ENCODE measurements around the gene TNFAIP8L1.

TNFAIP8L1 gene

DNA sequence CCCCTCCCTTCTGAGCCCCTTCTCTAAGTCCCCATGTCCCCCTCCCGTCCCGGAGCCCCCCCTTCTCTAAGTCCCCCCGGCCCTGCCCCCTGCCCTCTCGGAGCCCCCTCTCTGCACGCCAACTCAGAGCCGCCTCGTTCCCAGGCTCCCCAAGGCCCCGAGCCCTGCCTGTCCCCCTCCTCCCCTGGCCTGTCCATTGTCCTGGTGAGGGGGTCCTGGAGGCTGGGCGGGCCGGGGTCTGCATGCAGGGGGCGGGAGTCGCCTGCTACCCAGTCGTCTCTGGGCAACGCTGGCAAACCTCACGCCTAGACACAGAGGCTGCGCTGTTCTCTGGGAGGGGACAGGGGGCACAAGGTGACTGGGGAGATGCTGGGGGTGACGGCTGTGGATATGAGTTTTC, 40.6 kb upstream of the TNFAIP8L1 start:
- H3K9ac ChIP-seq (ENCODE audit: low read length), result no peak overlapping the region
- H2AFZ ChIP-seq (ENCODE audit: low read depth, low read length), result peak overlapping the region; percentile 61
- no peak overlapping the region for H2AK5ac ChIP-seq (ENCODE audit: low read length, severe bottlenecking)
- no peak overlapping the region for H3K4me2 ChIP-seq (ENCODE audit: low read length, poor library complexity, severe bottlenecking)
- H4K8ac ChIP-seq (ENCODE audit: low read length), result no peak overlapping the region
- H2BK12ac ChIP-seq (ENCODE audit: low read length in 2 of 2), result no peak overlapping the region
- 26% methylated on average over 13 of the region's 17 CpGs for WGBS
- H3K79me1 ChIP-seq (replicated peaks; ENCODE audit: low read length, poor library complexity, severe bottlenecking), result no peaks in the 10 kb centered on the region
- peaks cover 9% of the 10 kb centered on the region for H3K4me1 ChIP-seq (ENCODE audit: control insufficient read depth, insufficient read depth, low read depth, low read length)
- peak overlapping the region in 1 of 2 experiments; percentile 34 for H3K18ac ChIP-seq (ENCODE audit: low read depth in 1 of 2, low read length in 2 of 2)
- no peak overlapping the region for H3K27ac ChIP-seq (ENCODE audit: low read length, poor library complexity, severe bottlenecking)
- H2BK5ac ChIP-seq (ENCODE audit: low read depth, low read length, poor library complexity, severe bottlenecking), result no peak overlapping the region
- no peak overlapping the region for H3K23ac ChIP-seq (ENCODE audit: low read length in 2 of 2)
- DNase-seq, result no peak
- no peak overlapping the region for H3K4ac ChIP-seq (ENCODE audit: low read depth in 1 of 2, low read length in 2 of 2)
- no peaks in the 10 kb centered on the region for H3K36me3 ChIP-seq (ENCODE audit: control insufficient read depth in 1 of 2, insufficient read depth in 2 of 2, low read depth in 1 of 2, low read length in 2 of 2)
- no peak overlapping the region for H3K14ac ChIP-seq (ENCODE audit: low read length in 2 of 2)
- H4K91ac ChIP-seq (ENCODE audit: low read length), result no peak overlapping the region
- no peak overlapping the region for H2BK15ac ChIP-seq (ENCODE audit: low read depth, poor library complexity, severe bottlenecking)
- peaks cover 28 to 78% of the 10 kb centered on the region in 2 experiments for H3K27me3 ChIP-seq (ENCODE audit: control insufficient read depth in 1 of 2, insufficient read depth in 1 of 2, low read length in 2 of 2)
- no peaks in the 10 kb centered on the region for H3K9me3 ChIP-seq (ENCODE audit: control insufficient read depth, low read length)
- no peak overlapping the region for H2BK120ac ChIP-seq (ENCODE audit: low read depth, low read length)
- no peak overlapping the region for H3K4me3 ChIP-seq (ENCODE audit: insufficient read depth in 1 of 2, low read depth in 1 of 2, low read length in 2 of 2)

DNA sequence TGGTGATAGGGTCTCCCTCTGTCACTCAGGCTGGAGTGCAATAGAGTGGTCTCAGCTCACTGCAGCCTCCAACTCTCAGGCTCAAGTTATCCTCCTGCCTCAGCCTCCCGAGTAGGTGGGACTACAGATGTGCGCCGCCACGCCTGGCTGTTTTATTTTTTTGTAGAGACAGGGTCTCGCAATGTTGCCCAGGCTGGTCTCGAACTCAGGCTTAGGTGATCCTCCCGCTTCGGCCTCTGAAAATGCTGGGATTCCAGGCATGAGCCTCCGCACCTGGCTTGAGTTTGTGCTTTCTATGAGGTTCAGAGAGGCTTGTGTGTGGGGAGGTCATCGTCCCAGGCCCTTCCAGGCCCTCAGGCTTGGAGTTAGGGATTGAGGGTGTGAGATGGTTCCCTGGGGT, 39.2 kb upstream of the TNFAIP8L1 start:
- no peak overlapping the region for H2AK5ac ChIP-seq (ENCODE audit: low read length, severe bottlenecking)
- H2BK120ac ChIP-seq (ENCODE audit: low read depth, low read length), result no peak overlapping the region
- H2BK5ac ChIP-seq (ENCODE audit: low read depth, low read length, poor library complexity, severe bottlenecking), result no peak overlapping the region
- H3K4me1 ChIP-seq (ENCODE audit: control insufficient read depth, insufficient read depth, low read depth, low read length), result peaks cover 9% of the 10 kb centered on the region
- no peaks in the 10 kb centered on the region for H3K9me3 ChIP-seq (ENCODE audit: control insufficient read depth, low read length)
- no peak overlapping the region for H4K8ac ChIP-seq (ENCODE audit: low read length)
- DNase-seq, result no peak
- H3K18ac ChIP-seq (ENCODE audit: low read depth in 1 of 2, low read length in 2 of 2), result no peak overlapping the region
- H3K4me2 ChIP-seq (ENCODE audit: low read length, poor library complexity, severe bottlenecking), result no peak overlapping the region
- no peak overlapping the region for H3K4me3 ChIP-seq (ENCODE audit: insufficient read depth in 1 of 2, low read depth in 1 of 2, low read length in 2 of 2)
- H4K91ac ChIP-seq (ENCODE audit: low read length), result no peak overlapping the region
- no peak overlapping the region for H3K14ac ChIP-seq (ENCODE audit: low read length in 2 of 2)
- no peak overlapping the region for H3K27ac ChIP-seq (ENCODE audit: low read length, poor library complexity, severe bottlenecking)
- H3K36me3 ChIP-seq (ENCODE audit: control insufficient read depth in 1 of 2, insufficient read depth in 2 of 2, low read depth in 1 of 2, low read length in 2 of 2), result no peaks in the 10 kb centered on the region
- H3K9ac ChIP-seq (ENCODE audit: low read length), result no peak overlapping the region
- no peak overlapping the region for H2BK15ac ChIP-seq (ENCODE audit: low read depth, poor library complexity, severe bottlenecking)
- WGBS, result 83% methylated on average over 10 of the region's 10 CpGs
- no peak overlapping the region for H3K4ac ChIP-seq (ENCODE audit: low read depth in 1 of 2, low read length in 2 of 2)
- peaks cover 32 to 78% of the 10 kb centered on the region in 2 experiments for H3K27me3 ChIP-seq (ENCODE audit: control insufficient read depth in 1 of 2, insufficient read depth in 1 of 2, low read length in 2 of 2)
- no peak overlapping the region for H2BK12ac ChIP-seq (ENCODE audit: low read length in 2 of 2)
- H2AFZ ChIP-seq (ENCODE audit: low read depth, low read length), result no peak overlapping the region
- H3K23ac ChIP-seq (ENCODE audit: low read length in 2 of 2), result peak overlapping the region in 1 of 2 experiments; percentile 59
- no peaks in the 10 kb centered on the region for H3K79me1 ChIP-seq (replicated peaks; ENCODE audit: low read length, poor library complexity, severe bottlenecking)

GRCh38 chr19:4600893-4601292, 38.4 kb upstream of the TNFAIP8L1 start:
- Histone ChIP-seq H3K18ac (ENCODE audit: low read depth in 1 of 2, low read length in 2 of 2) (no peak overlapping the region), H2AFZ (ENCODE audit: low read depth, low read length) (no peak overlapping the region), H2BK5ac (ENCODE audit: low read depth, low read length, poor library complexity, severe bottlenecking) (no peak overlapping the region), H4K8ac (ENCODE audit: low read length) (no peak overlapping the region), H3K79me1 (replicated peaks; ENCODE audit: low read length, poor library complexity, severe bottlenecking) (no peaks in the 10 kb centered on the region), H3K4me3 (ENCODE audit: insufficient read depth in 1 of 2, low read depth in 1 of 2, low read length in 2 of 2) (no peak overlapping the region), H3K14ac (ENCODE audit: low read length in 2 of 2) (no peak overlapping the region), H2BK120ac (ENCODE audit: low read depth, low read length) (no peak overlapping the region), H3K4me1 (ENCODE audit: control insufficient read depth, insufficient read depth, low read depth, low read length) (peaks cover 9% of the 10 kb centered on the region), H3K4me2 (ENCODE audit: low read length, poor library complexity, severe bottlenecking) (no peak overlapping the region), H3K9ac (ENCODE audit: low read length) (no peak overlapping the region), H3K27me3 (ENCODE audit: control insufficient read depth in 1 of 2, insufficient read depth in 1 of 2, low read length in 2 of 2) (peaks cover 32 to 76% of the 10 kb centered on the region in 2 experiments), H4K91ac (ENCODE audit: low read length) (no peak overlapping the region), H3K27ac (ENCODE audit: low read length, poor library complexity, severe bottlenecking) (no peak overlapping the region), H2BK12ac (ENCODE audit: low read length in 2 of 2) (no peak overlapping the region), H3K4ac (ENCODE audit: low read depth in 1 of 2, low read length in 2 of 2) (no peak overlapping the region), H3K9me3 (ENCODE audit: control insufficient read depth, low read length) (no peaks in the 10 kb centered on the region), H3K36me3 (ENCODE audit: control insufficient read depth in 1 of 2, insufficient read depth in 2 of 2, low read depth in 1 of 2, low read length in 2 of 2) (no peaks in the 10 kb centered on the region), H2BK15ac (ENCODE audit: low read depth, poor library complexity, severe bottlenecking) (no peak overlapping the region), H2AK5ac (ENCODE audit: low read length, severe bottlenecking) (no peak overlapping the region), H3K23ac (ENCODE audit: low read length in 2 of 2) (no peak overlapping the region)
- DNase-seq, result no peak
- WGBS, result 80% methylated on average over 5 of the region's 5 CpGs

- peaks cover 12% of the 10 kb centered on the region for H3K4me1 ChIP-seq (ENCODE audit: control insufficient read depth, insufficient read depth, low read depth, low read length)
- WGBS, result 91% methylated on average over 5 of the region's 5 CpGs
- H3K27ac ChIP-seq (ENCODE audit: low read length, poor library complexity, severe bottlenecking), result no peak overlapping the region
Observed at GRCh38 chr19:4602173-4602788, 37.0 kb upstream of the TNFAIP8L1 start.

More at GRCh38 chr19:4602173-4602788, 37.0 kb upstream of the TNFAIP8L1 start:
- Histone ChIP-seq H2AK5ac (ENCODE audit: low read length, severe bottlenecking) (no peak overlapping the region), H2BK12ac (ENCODE audit: low read length in 2 of 2) (no peak overlapping the region), H3K4me2 (ENCODE audit: low read length, poor library complexity, severe bottlenecking) (no peak overlapping the region), H3K4ac (ENCODE audit: low read depth in 1 of 2, low read length in 2 of 2) (no peak overlapping the region), H2AFZ (ENCODE audit: low read depth, low read length) (no peak overlapping the region), H3K79me1 (replicated peaks; ENCODE audit: low read length, poor library complexity, severe bottlenecking) (no peaks in the 10 kb centered on the region), H3K4me3 (ENCODE audit: insufficient read depth in 1 of 2, low read depth in 1 of 2, low read length in 2 of 2) (no peak overlapping the region), H3K36me3 (ENCODE audit: control insufficient read depth in 1 of 2, insufficient read depth in 2 of 2, low read depth in 1 of 2, low read length in 2 of 2) (no peaks in the 10 kb centered on the region), H4K91ac (ENCODE audit: low read length) (no peak overlapping the region), H3K23ac (ENCODE audit: low read length in 2 of 2) (no peak overlapping the region), H3K9me3 (ENCODE audit: control insufficient read depth, low read length) (no peaks in the 10 kb centered on the region), H2BK15ac (ENCODE audit: low read depth, poor library complexity, severe bottlenecking) (no peak overlapping the region), H4K8ac (ENCODE audit: low read length) (no peak overlapping the region), H3K9ac (ENCODE audit: low read length) (no peak overlapping the region), H3K18ac (ENCODE audit: low read depth in 1 of 2, low read length in 2 of 2) (no peak overlapping the region), H2BK120ac (ENCODE audit: low read depth, low read length) (no peak overlapping the region), H2BK5ac (ENCODE audit: low read depth, low read length, poor library complexity, severe bottlenecking) (no peak overlapping the region), H3K27me3 (ENCODE audit: control insufficient read depth in 1 of 2, insufficient read depth in 1 of 2, low read length in 2 of 2) (peaks cover 34 to 74% of the 10 kb centered on the region in 2 experiments), H3K14ac (ENCODE audit: low read length in 2 of 2) (no peak overlapping the region)
- no peak for DNase-seq
